Adipose tissue (tissue), 3 donors: ENCODE data around the gene DHFR2. TPM values are rescaled to one million over a fixed set of nuclear protein-coding genes. Genes with fewer than 3 reads are reported as not detected.
"Not testable (repeated sequence)": the region's sequence is repeated elsewhere in the genome, so short reads cannot be mapped to it uniquely, and the experiment has no call there.

Source experiments
- H3K27ac ChIP-seq: one replicate; pipeline ENCODE4 v1.5.1; 2013; ENCODE audit warnings: low read depth, low read length
- WGBS, 3 donors: extraction: QIAGEN DNeasy Blood & Tissue Kit; methylation state at CpG; one replicate each; pipeline ENCODE4 v1.1.7; 2013; 5-methylcytosine and 5-hydroxymethylcytosine counted together
- polyA plus RNA-seq, 3 donors: library from polyadenylated mRNA; stranded (reverse); fragments of 200-250 nt; gene quantifications; one replicate each; pipeline ENCODE4 v1.2.3, GENCODE V29; 2013
- donor health status: healthy with polysubstance abuse.
- donor health status: Bipolar disorder and iron deficiency.
- donor health status: healthy.

Gene DHFR2
- polyA plus RNA-seq = 1 to 10 TPM; 2.4 to 3.0 (median 2.9) TPM

GRCh38 chr3:94062513-94063404, at the start of gene DHFR2, which contains the start of gene NSUN3:
TSS of gene DHFR2 (minus strand) at chr3:94062916. CDS start at chr3:94061511, 1,405 bp downstream.
TSS of gene NSUN3 (plus strand) at chr3:94063061. CDS start at chr3:94063127, 66 bp downstream.
- 0 to 1% (median 0%) methylated on average over 52 of the region's 52 CpGs for WGBS, 3 donors

GRCh38 chr3:94110854-94111253, 48.1 kb upstream of the DHFR2 start:
- H3K27ac ChIP-seq = no peak overlapping the region

More at GRCh38 chr3:94062513-94063404, at the start of gene DHFR2, which contains the start of gene NSUN3:
- peak within 1 kb of the TSS; percentile 98 for H3K27ac ChIP-seq

GRCh38 chr3:94110232-94110631, 47.5 kb upstream of the DHFR2 start:
- H3K27ac ChIP-seq = not testable (repeated sequence)

- H3K27ac ChIP-seq = no peak overlapping the region
- WGBS, 3 donors = 47 to 88% (median 86%) methylated on average over 5 of the region's 5 CpGs
These were observed 43.6 kb upstream of the DHFR2 start for GRCh38 chr3:94106268-94106667.

GRCh38 chr3:94101860-94102259, 39.1 kb upstream of the DHFR2 start:
- WGBS, 3 donors = 62 to 68% (median 64%) methylated on average over 4 of the region's 4 CpGs
- H3K27ac ChIP-seq = no peak overlapping the region

GRCh38 chr3:94099311-94099710, 36.6 kb upstream of the DHFR2 start:
- 82 to 90% (median 83%) methylated on average over 1 of the region's 1 CpG for WGBS, 3 donors

GRCh38 chr3:94098452-94098851, 35.7 kb upstream of the DHFR2 start:
- H3K27ac ChIP-seq = no peak overlapping the region
- WGBS, 3 donors = 40 to 70% (median 44%) methylated on average over 3 of the region's 3 CpGs

More at GRCh38 chr3:94099311-94099710, 36.6 kb upstream of the DHFR2 start:
- H3K27ac ChIP-seq = no peak overlapping the region

GRCh38 chr3:94095111-94095510, 32.4 kb upstream of the DHFR2 start:
- WGBS, 3 donors = 96 to 100% (median 98%) methylated on average over 2 of the region's 2 CpGs
- no peak overlapping the region for H3K27ac ChIP-seq

- WGBS, 3 donors = 85 to 87% (median 85%) methylated on average over 1 of the region's 1 CpG
- H3K27ac ChIP-seq = no peak overlapping the region
These were observed 30.4 kb upstream of the DHFR2 start for GRCh38 chr3:94093151-94093550.

GRCh38 chr3:94092086-94092485, 29.4 kb upstream of the DHFR2 start:
- H3K27ac ChIP-seq = no peak overlapping the region
- 81 to 97% (median 86%) methylated on average over 1 of the region's 1 CpG for WGBS, 3 donors

GRCh38 chr3:94089126-94089525, 26.4 kb upstream of the DHFR2 start:
- H3K27ac ChIP-seq = no peak overlapping the region
- WGBS, 3 donors = 81 to 100% (median 96%) methylated on average over 1 of the region's 1 CpG

GRCh38 chr3:94083261-94083660, 20.5 kb upstream of the DHFR2 start:
- WGBS, 3 donors = 88 to 92% (median 89%) methylated on average over 4 of the region's 4 CpGs

GRCh38 chr3:94082391-94082937, 19.7 kb upstream of the DHFR2 start:
- no peak overlapping the region for H3K27ac ChIP-seq
- WGBS, 3 donors = 78 to 86% (median 80%) methylated on average over 8 of the region's 8 CpGs

More at GRCh38 chr3:94083261-94083660, 20.5 kb upstream of the DHFR2 start:
- no peak overlapping the region for H3K27ac ChIP-seq

- no peak overlapping the region for H3K27ac ChIP-seq
- 73 to 88% (median 81%) methylated on average over 5 of the region's 5 CpGs for WGBS, 3 donors
These were observed 19.2 kb upstream of the DHFR2 start for GRCh38 chr3:94081884-94082283.

- H3K27ac ChIP-seq = not testable (repeated sequence)
- 87 to 93% (median 88%) methylated on average over 5 of the region's 5 CpGs for WGBS, 3 donors
These were observed 17.8 kb upstream of the DHFR2 start for GRCh38 chr3:94080552-94080951.

GRCh38 chr3:94076055-94076454, 13.3 kb upstream of the DHFR2 start:
- H3K27ac ChIP-seq = no peak overlapping the region
- WGBS, 3 donors = 91 to 95% (median 94%) methylated on average over 3 of the region's 3 CpGs

GRCh38 chr3:94071713-94072284, 9.1 kb upstream of the DHFR2 start:
- no peak overlapping the region for H3K27ac ChIP-seq
- 58 to 90% (median 83%) methylated on average over 4 of the region's 4 CpGs for WGBS, 3 donors

- WGBS, 3 donors = 93 to 98% (median 94%) methylated on average over 6 of the region's 6 CpGs
These were observed 7.7 kb upstream of the DHFR2 start for GRCh38 chr3:94070341-94070911.

More at GRCh38 chr3:94070341-94070911, 7.7 kb upstream of the DHFR2 start:
- no peak overlapping the region for H3K27ac ChIP-seq
